NK-92 treated with Interleukin-12 subunit alpha and Interleukin-12 subunit beta, amount 100 ng/mL, for 24 hours (cell line): ENCODE measurements around the gene HYDIN.
"Not testable (repeated sequence)": the region's sequence is repeated elsewhere in the genome, so short reads cannot be mapped to it uniquely, and the experiment has no call there.

Experiments used
- DNase-seq: peaks from one replicate; lab custom pipeline; 2025; lab: John Stamatoyannopoulos, UW

HYDIN gene

DNA sequence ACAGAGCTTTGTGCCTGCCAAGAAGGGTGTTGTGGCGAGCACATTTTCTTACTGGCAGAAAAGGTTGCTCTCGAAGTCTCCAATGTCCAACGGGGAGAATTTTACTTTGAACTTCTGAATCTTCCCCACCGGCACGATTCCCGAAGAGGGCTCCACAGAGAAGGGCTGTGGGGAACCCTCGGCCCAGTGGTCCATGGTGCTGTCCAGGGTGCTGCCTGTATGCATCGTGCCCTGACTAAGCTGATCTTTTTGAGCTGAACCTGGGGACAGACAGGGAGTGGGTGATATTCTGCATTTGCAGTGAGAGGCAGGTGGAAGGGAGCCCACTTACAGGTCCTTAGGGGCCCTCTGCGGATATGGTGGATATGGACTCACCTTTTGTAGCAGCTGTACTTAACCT, 368.5 kb downstream of the HYDIN start:
- not testable (repeated sequence) for DNase-seq

DNA sequence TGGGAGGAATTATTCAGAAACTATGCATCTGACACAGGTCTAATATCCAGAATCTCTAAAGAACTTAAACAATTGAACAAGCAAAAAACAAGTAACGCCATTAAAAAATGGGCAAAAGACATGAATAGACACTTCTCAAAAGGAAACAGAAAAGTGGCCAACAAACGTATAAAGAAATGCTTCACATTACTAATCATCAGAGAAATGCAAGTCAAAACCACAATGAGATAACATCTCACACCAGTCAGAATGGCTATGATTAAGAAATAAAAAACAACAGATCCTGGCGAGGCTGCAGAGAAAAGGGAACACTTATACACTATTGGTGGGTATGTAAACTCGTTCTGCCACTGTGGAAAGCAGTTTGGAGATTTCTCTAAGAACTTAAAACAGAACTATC, 379.2 kb downstream of the HYDIN start:
- not testable (repeated sequence) for DNase-seq

DNA sequence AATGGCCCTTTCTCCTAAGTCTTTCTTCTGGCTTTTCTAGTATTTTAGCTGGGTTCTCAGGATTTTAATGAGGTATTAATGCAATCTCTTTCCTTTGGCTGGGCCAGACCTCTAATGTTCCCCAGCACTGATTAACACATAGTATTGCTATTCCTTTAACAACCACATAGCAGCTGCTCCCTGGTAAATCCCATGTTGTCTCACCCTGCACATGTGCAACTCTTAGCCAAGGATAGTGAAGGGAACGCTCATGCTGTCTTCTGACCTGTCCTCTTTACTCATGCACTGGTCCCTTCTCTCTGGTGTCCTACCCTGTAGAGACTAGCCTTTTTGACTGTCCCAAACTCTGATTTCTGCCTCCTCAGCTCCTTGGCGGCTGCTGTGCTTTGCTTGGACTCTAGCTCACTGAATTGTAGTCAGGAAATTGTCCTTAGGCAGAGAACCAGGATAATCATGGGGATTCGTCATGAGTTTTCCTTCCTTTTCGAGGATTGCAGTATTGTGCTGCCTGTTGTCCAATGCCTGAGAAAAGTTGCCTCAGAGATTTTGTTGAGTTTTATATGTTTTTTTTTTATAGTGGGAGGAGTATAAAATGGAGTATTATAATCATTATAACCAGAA, 406.9 kb downstream of the HYDIN start:
- not testable (repeated sequence) for DNase-seq

DNA sequence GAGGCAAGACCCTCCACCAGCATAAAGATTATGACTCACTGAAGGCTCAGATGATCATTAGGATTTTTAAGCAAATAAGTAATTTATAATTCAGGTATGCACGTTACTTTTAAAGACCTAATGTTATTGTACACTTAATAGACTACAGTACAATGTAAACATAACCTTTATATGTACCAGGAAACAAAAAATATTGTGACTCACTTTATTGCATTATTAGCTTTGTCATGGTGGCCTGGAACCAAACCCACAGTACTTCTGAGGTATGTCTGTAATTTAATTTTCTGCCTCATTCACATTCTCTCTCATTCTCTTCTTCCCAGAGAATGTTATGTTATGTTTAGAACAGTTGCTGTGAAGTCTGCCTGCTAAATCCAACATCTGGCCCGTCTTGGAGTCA, 407.8 kb downstream of the HYDIN start:
- not testable (repeated sequence) for DNase-seq

DNA sequence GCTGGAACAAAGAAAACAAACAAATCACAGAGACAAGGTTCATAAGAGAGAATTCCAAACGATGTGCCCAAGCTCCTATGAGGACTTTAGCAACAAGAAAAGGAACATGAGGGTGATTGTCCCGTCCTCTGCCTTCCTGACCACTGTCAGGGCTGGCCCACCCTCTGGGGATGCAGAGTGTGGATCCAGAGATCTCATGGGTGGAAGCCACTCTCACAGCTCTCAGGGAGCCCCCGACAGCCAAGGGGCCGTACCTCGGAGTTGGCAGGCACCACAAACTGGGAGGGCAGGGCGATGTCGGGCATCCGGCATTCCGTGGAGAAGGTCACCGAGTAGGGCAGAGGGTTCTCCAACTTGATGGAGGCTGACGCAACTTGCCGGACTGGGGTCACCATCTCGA, 412.4 kb downstream of the HYDIN start:
- DNase-seq, result not testable (repeated sequence)

DNA sequence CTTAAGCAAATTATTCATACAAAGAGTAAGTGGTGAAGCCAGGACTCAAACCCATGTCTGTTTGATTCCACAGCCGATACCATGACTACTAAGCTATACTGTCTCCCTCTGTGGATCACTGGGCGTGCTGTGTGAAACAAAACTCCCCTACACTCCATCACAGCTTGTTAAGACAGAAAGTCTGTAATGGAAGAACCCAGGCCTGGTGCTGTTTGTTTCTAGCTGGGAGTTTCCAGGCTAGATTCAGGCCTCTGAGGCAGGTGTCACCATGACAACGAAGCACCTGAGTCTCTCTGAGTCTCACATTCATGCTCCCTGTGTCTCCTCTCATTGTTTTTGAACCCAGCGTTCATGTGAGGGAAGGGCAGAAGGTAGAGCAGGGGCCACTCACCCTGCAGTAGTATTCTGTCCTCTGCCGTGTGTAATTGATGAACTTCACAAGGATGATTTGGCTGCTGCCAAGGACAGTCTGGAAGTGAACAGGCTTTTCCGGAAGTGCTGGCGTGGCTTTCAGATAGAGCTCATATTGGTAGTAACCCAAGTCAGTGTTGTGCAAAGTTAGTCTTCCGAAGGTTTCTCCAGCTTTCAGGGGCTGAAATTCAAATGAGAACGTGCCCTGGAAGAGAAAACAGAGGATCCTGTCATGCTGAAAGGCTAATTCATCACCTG, 421.0 kb downstream of the HYDIN start:
- DNase-seq, result no peak

DNA sequence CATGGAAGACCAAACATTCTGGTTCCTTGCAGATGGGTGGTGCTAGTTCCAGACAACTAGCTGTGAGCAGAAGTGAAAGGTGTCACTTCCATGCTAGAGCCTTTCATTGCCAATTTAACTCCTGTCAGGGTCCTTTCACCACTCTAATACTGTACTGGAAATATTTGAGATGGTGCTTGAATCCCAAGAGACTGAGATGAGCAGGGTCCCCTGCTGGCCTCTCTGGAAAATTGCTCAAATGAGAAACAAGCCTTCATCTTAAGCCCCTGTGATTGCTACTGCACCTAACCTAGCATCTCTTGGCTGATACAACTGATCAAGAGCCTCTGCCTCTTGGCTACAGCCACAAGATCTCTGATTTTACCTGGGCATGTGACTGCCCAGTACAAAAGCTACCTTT, 422.2 kb downstream of the HYDIN start:
- DNase-seq, result no peak

DNA sequence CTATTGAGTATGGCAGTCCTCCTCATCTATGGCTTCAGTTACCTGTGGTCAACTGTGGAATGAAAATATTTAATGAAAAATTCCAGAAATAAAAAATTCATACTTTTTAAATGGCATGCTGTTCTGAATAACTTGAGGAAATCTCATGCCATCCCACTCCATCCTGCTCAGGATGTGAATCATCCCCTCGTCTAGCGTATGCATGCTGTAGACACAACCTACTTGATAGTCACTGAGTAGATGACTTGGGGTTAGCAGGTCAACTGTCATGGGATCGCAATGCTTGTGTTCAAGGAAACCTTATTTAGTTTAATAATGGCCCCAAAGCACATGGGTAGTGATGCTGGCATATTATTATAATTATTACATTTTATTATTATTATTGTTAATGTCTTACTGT, 424.7 kb downstream of the HYDIN start:
- no peak for DNase-seq

DNA sequence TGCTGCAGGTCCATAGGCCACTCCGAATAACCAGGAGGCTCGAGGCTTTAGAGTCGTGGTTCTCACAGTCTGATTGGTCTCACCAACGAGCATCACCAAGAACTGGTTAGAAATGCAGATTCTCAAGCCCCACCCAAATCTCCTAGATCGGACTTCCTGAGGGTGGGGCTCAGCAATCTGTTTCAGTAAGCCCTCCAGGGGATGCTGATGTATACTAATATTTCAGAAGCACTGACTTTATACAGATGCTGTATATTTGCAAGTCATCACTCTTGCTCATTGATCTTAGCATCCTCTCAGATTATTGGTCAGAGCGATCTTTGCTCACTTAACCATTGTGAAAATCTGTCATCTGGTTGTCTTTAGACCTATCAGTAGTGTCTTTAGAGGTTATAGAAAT, 425.1 kb downstream of the HYDIN start:
- DNase-seq, result no peak

DNA sequence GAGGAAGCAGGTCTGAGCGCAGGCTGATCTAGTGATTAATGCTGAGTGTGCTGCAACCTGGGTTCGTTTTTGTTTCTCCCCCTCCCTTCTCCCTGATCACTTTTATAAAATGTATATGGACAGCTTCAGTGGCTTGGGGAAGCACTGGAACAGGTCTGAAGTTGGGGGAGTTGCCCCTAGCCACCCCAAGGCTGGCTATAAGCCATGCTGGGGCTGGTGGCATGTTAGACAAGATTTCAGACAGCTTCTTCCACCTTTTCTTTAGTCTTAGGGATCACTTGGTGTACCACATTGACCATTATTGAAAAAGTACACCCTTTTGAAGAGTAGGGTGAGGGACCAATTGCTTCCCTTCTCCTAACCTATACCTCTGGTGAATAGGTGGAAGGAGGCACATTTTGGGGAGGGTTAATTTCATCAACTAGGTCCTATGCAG, 425.8 kb downstream of the HYDIN start:
- no peak for DNase-seq

DNA sequence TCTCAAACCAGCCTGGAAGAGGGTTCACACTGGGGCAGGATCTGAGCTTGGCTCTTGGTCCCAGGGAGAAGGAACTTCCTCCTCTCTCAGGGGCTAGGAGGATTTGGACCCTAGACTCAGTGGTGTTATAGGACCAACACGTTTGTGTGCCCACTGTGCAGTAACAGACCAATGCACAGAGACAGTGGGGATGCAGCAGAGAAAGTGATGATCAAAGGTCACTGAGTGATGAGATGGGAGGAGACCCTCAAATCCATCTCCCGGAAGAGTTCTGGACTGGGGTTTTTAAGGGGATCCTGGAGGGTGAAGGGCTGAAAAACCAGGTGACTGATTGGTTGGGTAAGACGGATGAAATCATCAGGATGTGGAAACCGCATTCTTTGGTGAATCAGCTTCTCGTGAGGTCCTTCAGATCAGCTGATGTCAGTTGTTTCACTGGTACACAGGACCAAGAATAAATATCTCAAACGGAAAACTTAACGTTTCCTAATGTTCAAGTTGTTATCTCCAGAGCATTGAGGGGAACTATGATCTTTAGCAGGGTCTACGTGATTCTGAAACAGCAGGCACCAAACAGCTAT, 426.3 kb downstream of the HYDIN start:
- DNase-seq, result no peak

DNA sequence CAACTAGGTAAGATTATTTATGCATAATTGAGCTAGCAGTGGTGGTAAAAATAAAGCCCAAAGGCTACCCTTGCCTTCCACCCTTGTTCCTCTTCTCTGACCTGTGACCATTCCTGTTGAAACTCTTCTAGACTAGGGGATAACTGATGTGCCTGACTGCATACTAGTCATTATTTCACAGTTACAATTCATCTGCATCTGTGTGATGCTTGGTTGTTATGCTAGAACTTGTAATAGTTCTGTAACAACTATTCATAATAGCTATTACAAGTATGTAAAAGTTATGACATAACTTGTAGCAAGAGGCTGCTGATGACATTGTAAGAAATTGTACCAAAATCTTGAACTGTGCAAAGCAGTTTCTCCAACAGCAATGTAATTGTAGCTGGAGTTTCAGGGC, 427.2 kb downstream of the HYDIN start:
- no peak for DNase-seq

DNA sequence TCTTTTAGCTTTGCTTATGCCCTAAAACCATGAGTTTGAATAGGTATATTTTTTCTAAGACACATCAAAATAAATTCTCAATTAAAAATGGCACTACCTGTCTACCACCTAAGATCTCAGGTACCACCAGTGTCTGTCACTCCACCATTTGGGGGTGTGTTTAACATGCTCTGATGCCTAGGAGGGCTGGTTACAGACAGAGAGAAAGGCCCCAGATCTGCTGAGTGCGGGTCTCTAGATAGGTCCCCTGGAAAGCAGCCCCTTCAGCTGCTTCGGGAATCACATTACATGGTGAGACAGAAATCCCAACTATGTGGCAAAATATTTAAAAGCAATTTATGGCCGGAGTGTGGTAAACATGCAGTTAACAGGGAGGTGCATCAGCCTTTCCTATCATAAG, 428.9 kb downstream of the HYDIN start:
- no peak for DNase-seq

DNA sequence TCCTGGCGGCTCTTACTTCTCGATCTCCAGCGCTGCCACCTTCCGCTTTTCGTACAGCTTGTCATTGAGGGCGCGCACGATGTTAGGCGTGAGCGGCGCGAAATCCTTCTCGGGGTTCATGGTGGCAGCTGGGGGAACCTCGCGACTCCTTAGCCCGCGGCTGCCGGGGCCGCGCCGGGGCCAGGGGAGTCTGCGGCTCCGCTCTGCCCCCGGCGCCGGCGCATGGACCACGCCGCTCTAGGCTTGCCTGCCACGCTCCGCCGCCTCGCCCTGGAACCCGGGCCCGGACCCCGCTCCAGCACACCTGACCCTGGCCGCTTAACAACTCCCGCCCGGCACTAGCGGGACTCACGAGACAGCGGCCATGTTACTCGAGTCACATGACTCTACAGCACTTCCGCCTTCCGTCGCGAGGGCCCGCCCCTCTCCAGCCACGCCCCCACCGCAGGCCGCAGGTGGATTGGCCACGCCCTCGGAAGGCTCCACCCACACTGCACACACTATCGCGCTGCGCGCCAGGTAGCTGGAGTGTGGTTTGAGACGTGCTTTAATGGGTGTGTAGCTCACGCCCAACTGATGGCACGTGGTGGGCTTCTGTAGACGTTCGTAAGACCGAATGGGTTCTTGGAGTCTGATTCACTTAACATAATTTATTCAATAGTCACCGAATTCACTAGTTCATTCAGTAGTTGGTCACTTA, 429.6 kb downstream of the HYDIN start, which contains the start of gene VAC14:
VAC14 (minus strand) TSS at position 378 of the 700 bp plus-strand sequence; CDS start at position 120, 258 bp downstream.
- DNase-seq, result peak; percentile 61

DNA sequence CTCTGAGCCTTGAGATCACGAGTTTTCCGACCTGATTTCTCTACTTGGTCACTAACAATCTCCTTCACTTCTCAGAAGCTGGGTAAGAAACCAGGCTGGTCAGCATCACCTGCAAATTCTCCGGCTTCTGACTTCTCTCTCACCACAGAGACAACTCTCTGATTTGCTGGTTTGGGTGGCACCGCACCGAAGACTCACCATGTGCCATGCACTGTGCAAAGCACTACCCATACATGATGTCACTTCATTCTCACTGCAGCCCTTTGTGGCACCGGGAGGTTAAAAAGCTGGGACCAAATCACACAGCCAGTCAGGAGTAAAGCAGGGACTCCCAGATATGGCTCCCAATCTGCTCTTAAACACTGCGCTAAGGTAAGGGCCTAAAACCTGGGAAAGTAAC, 430.2 kb downstream of the HYDIN start:
- DNase-seq, result no peak

DNA sequence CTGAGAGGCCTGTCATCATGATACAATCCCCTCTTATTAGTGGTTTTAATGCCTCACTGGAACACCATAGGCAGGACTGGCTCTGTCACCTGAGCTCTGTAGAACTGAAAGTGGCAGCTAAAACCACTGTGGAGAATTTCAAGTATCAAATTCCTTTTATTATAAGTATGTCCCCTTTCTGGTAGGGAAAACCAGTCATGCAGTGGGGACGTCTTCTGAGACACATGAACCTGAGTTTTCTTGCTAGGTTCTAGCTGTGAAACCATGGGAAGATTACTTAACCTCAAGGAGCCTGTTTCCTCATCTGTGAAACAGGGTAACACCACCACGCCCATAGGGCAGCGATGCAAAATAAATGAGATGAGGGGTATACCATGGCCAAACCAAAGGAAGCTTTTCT, 434.2 kb downstream of the HYDIN start:
- DNase-seq, result no peak

DNA sequence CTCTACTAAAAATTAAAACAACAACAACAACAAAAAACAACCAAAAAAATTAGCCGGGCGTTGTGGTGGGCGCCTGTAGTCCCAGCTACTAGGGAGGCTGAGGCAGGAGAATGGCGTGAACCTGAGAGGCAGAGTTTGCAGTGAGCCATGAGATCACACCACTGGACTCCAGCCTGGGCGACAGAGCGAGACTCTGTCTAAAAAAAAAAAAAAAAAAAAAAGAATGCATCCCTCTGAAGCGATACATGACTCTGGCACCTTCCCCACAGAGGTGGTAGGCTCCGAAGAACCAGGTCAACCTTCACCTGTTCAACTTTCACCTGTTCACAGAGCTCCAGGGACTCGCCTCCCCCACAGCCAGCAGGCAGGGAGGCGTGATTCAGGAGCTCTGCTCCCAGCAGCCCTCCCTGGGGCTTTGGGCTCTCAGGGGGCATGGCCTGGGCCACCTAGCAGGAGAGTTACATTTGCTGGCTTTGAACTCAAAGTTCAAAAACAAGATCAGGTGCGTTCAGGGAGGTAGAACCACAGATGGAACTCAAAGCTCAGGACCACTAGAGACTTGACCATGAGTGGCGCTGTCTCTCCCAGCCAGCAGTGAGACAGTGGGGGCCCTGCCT, 435.1 kb downstream of the HYDIN start:
- DNase-seq, result no peak

DNA sequence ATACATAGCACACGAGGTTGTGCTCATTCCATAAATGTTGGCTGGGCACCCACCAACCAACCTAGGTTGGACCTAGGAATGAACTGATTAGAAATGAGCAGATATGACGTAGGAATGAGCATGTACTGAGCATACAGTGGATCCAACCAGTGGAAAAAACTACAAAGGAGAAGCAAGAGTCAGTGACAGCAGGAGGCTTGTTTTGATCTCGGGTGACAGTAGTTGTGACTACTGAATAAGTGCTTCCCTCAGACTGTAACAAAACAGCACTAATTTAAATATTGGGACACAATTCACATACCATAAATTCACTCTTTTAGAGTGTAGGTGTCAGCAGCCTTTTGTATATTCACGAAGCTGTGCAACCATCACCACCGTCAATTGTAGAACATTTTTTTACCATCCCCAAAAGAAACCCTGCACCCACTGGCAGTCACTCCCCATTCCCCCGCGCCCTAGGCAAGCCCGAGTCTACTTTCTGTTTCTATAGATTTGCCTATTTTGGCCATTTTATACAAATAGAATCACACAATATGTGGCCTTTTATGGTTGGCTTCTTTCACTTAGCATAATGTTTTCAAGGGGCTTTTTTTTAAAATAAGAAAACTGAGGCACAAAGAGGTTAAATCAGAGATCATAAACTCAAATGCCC, 436.5 kb downstream of the HYDIN start:
- no peak for DNase-seq

DNA sequence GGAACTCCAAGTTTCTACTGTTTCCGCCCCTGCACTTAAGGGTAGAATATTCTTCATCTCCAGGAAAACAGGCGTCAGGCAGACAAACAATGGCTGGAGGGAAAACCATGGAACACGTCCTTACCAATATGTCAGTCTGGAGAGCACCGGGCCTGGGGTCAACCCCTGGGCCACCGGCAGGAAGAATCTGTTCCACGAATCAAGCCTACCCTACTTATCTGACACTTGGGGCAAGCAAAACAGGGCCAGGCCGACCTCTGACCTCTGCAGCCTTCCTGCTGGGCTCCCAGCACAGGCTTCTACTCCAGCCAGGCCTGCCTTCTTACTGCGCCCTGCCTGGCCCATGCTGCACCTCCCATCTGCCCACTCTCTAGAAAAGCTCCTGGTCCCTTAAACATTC, 439.7 kb downstream of the HYDIN start:
- DNase-seq, result no peak

DNA sequence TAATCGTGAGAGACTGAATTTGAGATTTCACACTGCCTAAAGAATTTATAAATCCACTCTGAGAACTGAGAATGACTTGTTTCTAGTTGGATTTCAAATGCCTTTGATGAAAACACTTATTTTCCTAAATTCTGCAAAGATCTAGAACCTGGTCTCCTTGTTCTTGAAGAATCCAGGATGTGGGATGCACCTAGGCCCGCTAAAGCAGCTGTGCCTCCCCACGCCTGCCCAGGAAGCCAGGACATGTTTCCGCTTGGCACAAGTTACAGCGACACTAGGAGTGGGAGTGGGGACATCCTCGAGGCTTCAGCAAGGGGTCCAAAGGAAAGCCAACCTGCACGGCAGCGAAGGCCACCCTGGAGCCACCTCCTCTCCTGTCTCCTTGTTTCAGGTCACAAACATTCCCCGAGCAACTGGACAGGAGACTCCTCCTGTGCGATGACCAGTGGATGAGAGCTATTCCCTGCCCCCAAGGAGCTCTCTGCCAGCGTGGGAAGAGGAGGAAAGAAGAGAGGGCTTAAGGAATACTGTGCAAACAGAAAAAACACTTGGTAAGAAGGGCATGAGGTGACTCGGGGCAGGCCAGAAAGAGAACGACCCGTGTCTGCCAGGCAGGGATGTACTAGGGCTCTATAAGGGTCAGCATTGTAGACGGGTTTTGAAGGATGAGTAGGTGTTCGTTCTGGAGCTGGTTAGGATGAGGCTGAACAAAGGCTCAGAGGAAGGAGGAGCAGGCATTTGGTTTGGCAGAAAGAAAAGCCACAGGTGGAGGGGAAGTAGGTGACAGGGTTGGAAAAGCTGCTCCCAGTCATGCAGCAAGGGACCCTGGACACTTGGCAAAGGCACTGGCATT, 440.7 kb downstream of the HYDIN start:
- no peak for DNase-seq
